Skeletal muscle tissue (tissue), 4 donors: ENCODE data around the gene TNFRSF19. TPM values are rescaled to one million over a fixed set of nuclear protein-coding genes. Genes with fewer than 3 reads are reported as not detected.

Experiments used
- H3K27ac ChIP-seq: one replicate; pipeline ENCODE4 v1.7.0; 2013; ENCODE audit warnings: mild to moderate bottlenecking, low read depth, low read length, inconsistent platforms
- H3K27me3 ChIP-seq, 3 donors: one replicate each; pipeline ENCODE4 v1.7.0; 2013; ENCODE audit warnings: low read length in 3 of 3; ENCODE audit not compliant: control insufficient read depth in 3 of 3, insufficient read depth in 3 of 3
- H3K36me3 ChIP-seq, 3 donors: one replicate each; pipeline ENCODE4 v1.7.0; 2013; ENCODE audit warnings: low read length in 3 of 3; ENCODE audit not compliant: control insufficient read depth in 3 of 3, insufficient read depth in 3 of 3
- H3K4me1 ChIP-seq, 3 donors: one replicate each; pipeline ENCODE4 v1.7.0; 2013; ENCODE audit warnings: low read length in 3 of 3, mild to moderate bottlenecking in 3 of 3; ENCODE audit not compliant: control insufficient read depth in 3 of 3, insufficient read depth in 3 of 3
- H3K4me3 ChIP-seq, 3 donors: one replicate each; pipeline ENCODE4 v1.7.0; 2013; ENCODE audit warnings: low read length in 3 of 3
- H3K9ac ChIP-seq, 3 donors: one replicate each; pipeline ENCODE4 v1.7.0; 2013; ENCODE audit warnings: low read length in 3 of 3, mild to moderate bottlenecking in 3 of 3, moderate library complexity in 2 of 3, low read depth in 1 of 3
- H3K9me3 ChIP-seq, 3 donors: one replicate each; pipeline ENCODE4 v1.7.0; 2013; ENCODE audit warnings: low read length in 3 of 3; ENCODE audit not compliant: control insufficient read depth in 3 of 3
- total RNA-seq: library from RNA; depleted of rRNA; stranded (reverse); fragments of >200 nt; gene quantifications from one replicate; pipeline ENCODE4 v1.2.3, GENCODE V29; 2014
- donor health status: Osteomylitis.

Gene TNFRSF19
- total RNA-seq, 1 donor from 2014 or later, result 13.0 TPM

- Histone ChIP-seq H3K27ac (no peak overlapping the region), H3K27me3 (no peaks in the 10 kb centered on the region), H3K36me3 (no peaks in the 10 kb centered on the region), H3K9me3 (no peaks in the 10 kb centered on the region), H3K9ac (no peak overlapping the region), H3K4me3 (no peak overlapping the region), H3K4me1 (peaks cover 0 to under 1% (median 0%) of the 10 kb centered on the region in 3 donors)
These were observed 73.3 kb downstream of the TNFRSF19 start for GRCh38 chr13:23643338-23644125.

GRCh38 chr13:23644126-23644419 lies 73.9 kb downstream of the TNFRSF19 start:
- no peaks in the 10 kb centered on the region for H3K36me3 ChIP-seq
- H3K27me3 ChIP-seq, result no peaks in the 10 kb centered on the region
- H3K4me1 ChIP-seq, result no peaks in the 10 kb centered on the region
- no peak overlapping the region for H3K4me3 ChIP-seq
- no peak overlapping the region for H3K9ac ChIP-seq
- H3K27ac ChIP-seq, result no peak overlapping the region
- H3K9me3 ChIP-seq, result no peaks in the 10 kb centered on the region

GRCh38 chr13:23644527-23645138 lies 74.4 kb downstream of the TNFRSF19 start:
- Histone ChIP-seq H3K27ac (no peak overlapping the region), H3K4me1 (no peaks in the 10 kb centered on the region), H3K9ac (no peak overlapping the region), H3K9me3 (no peaks in the 10 kb centered on the region), H3K27me3 (no peaks in the 10 kb centered on the region), H3K4me3 (no peak overlapping the region), H3K36me3 (no peaks in the 10 kb centered on the region)

- H3K27ac ChIP-seq, result no peak overlapping the region
- H3K4me3 ChIP-seq, result no peak overlapping the region
- no peaks in the 10 kb centered on the region for H3K27me3 ChIP-seq
- no peak overlapping the region for H3K9ac ChIP-seq
- no peaks in the 10 kb centered on the region for H3K4me1 ChIP-seq
- no peaks in the 10 kb centered on the region for H3K9me3 ChIP-seq
- H3K36me3 ChIP-seq, result no peaks in the 10 kb centered on the region
These were observed 75.6 kb downstream of the TNFRSF19 start for GRCh38 chr13:23645851-23646250.

GRCh38 chr13:23651439-23651838 lies 81.2 kb downstream of the TNFRSF19 start:
- H3K36me3 ChIP-seq, result no peaks in the 10 kb centered on the region
- no peaks in the 10 kb centered on the region for H3K9me3 ChIP-seq
- no peak overlapping the region for H3K27ac ChIP-seq
- H3K4me1 ChIP-seq, result no peaks in the 10 kb centered on the region
- H3K4me3 ChIP-seq, result no peak overlapping the region
- H3K27me3 ChIP-seq, result no peaks in the 10 kb centered on the region
- no peak overlapping the region for H3K9ac ChIP-seq

- H3K36me3 ChIP-seq, result no peaks in the 10 kb centered on the region
- H3K27me3 ChIP-seq, result no peaks in the 10 kb centered on the region
- no peak overlapping the region for H3K4me3 ChIP-seq
- H3K9me3 ChIP-seq, result no peaks in the 10 kb centered on the region
- no peak overlapping the region for H3K27ac ChIP-seq
- H3K4me1 ChIP-seq, result no peaks in the 10 kb centered on the region
- no peak overlapping the region for H3K9ac ChIP-seq
These were observed 81.7 kb downstream of the TNFRSF19 start for GRCh38 chr13:23651887-23652286.

- no peaks in the 10 kb centered on the region for H3K4me1 ChIP-seq
- no peak overlapping the region for H3K27ac ChIP-seq
- no peaks in the 10 kb centered on the region for H3K27me3 ChIP-seq
- no peak overlapping the region for H3K4me3 ChIP-seq
- no peaks in the 10 kb centered on the region for H3K36me3 ChIP-seq
- H3K9me3 ChIP-seq, result no peaks in the 10 kb centered on the region
- no peak overlapping the region for H3K9ac ChIP-seq
These were observed 82.9 kb downstream of the TNFRSF19 start for GRCh38 chr13:23652909-23653726.

- no peak overlapping the region for H3K9ac ChIP-seq
- no peaks in the 10 kb centered on the region for H3K36me3 ChIP-seq
- H3K27me3 ChIP-seq, result no peaks in the 10 kb centered on the region
- H3K27ac ChIP-seq, result no peak overlapping the region
- H3K9me3 ChIP-seq, result no peaks in the 10 kb centered on the region
- peaks cover 0 to 9% (median 8%) of the 10 kb centered on the region in 3 donors for H3K4me1 ChIP-seq
- H3K4me3 ChIP-seq, result no peak overlapping the region
These were observed 84.2 kb downstream of the TNFRSF19 start for GRCh38 chr13:23654111-23655110.

GRCh38 chr13:23655321-23655720 lies 85.1 kb downstream of the TNFRSF19 start:
- Histone ChIP-seq H3K4me1 (peaks cover 0 to 9% (median 8%) of the 10 kb centered on the region in 3 donors), H3K27me3 (no peaks in the 10 kb centered on the region), H3K27ac (no peak overlapping the region)

More at GRCh38 chr13:23655321-23655720, 85.1 kb downstream of the TNFRSF19 start:
- Histone ChIP-seq H3K9me3 (no peaks in the 10 kb centered on the region), H3K9ac (no peak overlapping the region), H3K36me3 (no peaks in the 10 kb centered on the region), H3K4me3 (no peak overlapping the region)
